NT2/D1 (cell line): ENCODE data around the gene FYCO1.

Experiments
- SUZ12 ChIP-seq: IDR thresholded peaks from 2 replicates; pipeline ENCODE4 v1.6.1; 2011; ENCODE audit not compliant: insufficient read length, insufficient read depth; ENCODE audit errors: extremely low read depth
- YY1 ChIP-seq: IDR thresholded peaks from 2 replicates; pipeline ENCODE4 v1.6.1; 2011; ENCODE audit not compliant: insufficient read length, insufficient read depth
- ZNF274 ChIP-seq: IDR thresholded peaks from 2 replicates; pipeline ENCODE4 v1.6.1; 2011; ENCODE audit warnings: mild to moderate bottlenecking, low read depth, low read length

DNA sequence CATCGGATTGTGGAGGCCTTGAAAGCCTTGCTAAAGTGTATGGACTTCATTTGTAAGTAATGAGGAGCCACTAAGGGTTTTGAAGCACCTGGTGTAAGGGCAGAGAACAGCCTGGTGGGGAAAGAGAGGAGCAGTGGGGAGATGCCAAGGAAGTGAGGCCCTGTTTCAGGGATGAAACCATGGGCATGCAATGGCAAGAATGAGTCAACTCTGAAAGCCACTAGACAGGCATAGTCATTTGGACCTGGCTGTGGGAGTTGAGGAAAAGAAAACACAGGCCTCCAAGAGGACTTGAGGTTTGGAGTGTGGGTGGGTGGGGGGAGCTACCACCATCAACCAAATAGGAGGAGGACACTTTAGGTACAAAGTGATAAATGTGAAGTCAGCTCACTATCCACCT lies 24.1 kb upstream of the FYCO1 start:
- TF ChIP-seq ZNF274 = no peak
- no peak for TF ChIP-seq YY1
- no peak for TF ChIP-seq SUZ12
